CD14-positive monocyte (primary cell): ENCODE results near the gene PIK3IP1. TPM values are rescaled to one million over a fixed set of nuclear protein-coding genes. Genes with fewer than 3 reads are reported as not detected.

ENCODE experiments used
- DNase-seq, 3 donors: peaks; one replicate each; pipeline ENCODE4 v3.0.0-alpha.2; 2011 to 2022
- H2AFZ ChIP-seq: 2 replicates; pipeline ENCODE4 v1.6.0; 2012; ENCODE audit warnings: mild to moderate bottlenecking, low read depth, low read length, inconsistent platforms; ENCODE audit not compliant: insufficient read depth, poor library complexity, severe bottlenecking
- H3K27ac ChIP-seq, 2 donors: 1 replicate in 1 of 2; 2 replicates in 1 of 2; pipeline ENCODE4 v1.5.1; 2012 to 2013; ENCODE audit warnings: low read length in 2 of 2, control low read depth in 1 of 2, inconsistent platforms in 1 of 2, low read depth in 1 of 2, mild to moderate bottlenecking in 1 of 2
- H3K27me3 ChIP-seq, 2 donors: one replicate each; pipeline versions ENCODE4 v1.6.0 to v1.6.1; 2011 to 2013; ENCODE audit warnings: low read length in 2 of 2; ENCODE audit not compliant: control insufficient read depth in 2 of 2, insufficient read depth in 2 of 2
- H3K36me3 ChIP-seq, 2 donors: replicated peaks in 1 of 2; 1 replicate in 1 of 2; 2 replicates in 1 of 2; pipeline versions ENCODE4 v1.5.1 to v1.6.1; 2012 to 2013; ENCODE audit warnings: low read length in 2 of 2, control low read depth in 1 of 2, inconsistent platforms in 1 of 2, mild to moderate bottlenecking in 1 of 2; ENCODE audit not compliant: insufficient read depth in 2 of 2, control insufficient read depth in 1 of 2
- H3K4me1 ChIP-seq, 2 donors: 1 replicate in 1 of 2; 2 replicates in 1 of 2; pipeline versions ENCODE4 v1.5.1 to v1.6.1; 2012 to 2013; ENCODE audit warnings: low read length in 2 of 2, control low read depth in 1 of 2, inconsistent platforms in 1 of 2, mild to moderate bottlenecking in 1 of 2, moderate library complexity in 1 of 2; ENCODE audit not compliant: insufficient read depth in 2 of 2, control insufficient read depth in 1 of 2
- H3K4me2 ChIP-seq: replicated peaks from 2 replicates; pipeline ENCODE3; 2012; ENCODE audit warnings: low read length, moderate library complexity, mild to moderate bottlenecking; ENCODE audit not compliant: poor library complexity, severe bottlenecking; ENCODE audit errors: extremely low read depth
- H3K4me3 ChIP-seq, 3 experiments: fragments of 200-600 bp in 1 of 3; sonication (generic) in 1 of 3; replicated peaks in 1 of 3; 1 replicate in 2 of 3; 2 replicates in 1 of 3; pipeline ENCODE4 v1.5.1; 2011 to 2013; ENCODE audit warnings: low read length in 3 of 3, mild to moderate bottlenecking in 3 of 3, control low read depth in 2 of 3, low read depth in 2 of 3, inconsistent platforms in 1 of 3, moderate library complexity in 1 of 3
- H3K79me2 ChIP-seq: 2 replicates; pipeline ENCODE4 v1.6.0; 2012; ENCODE audit warnings: mild to moderate bottlenecking, control low read depth, inconsistent platforms, low read length, moderate library complexity; ENCODE audit not compliant: insufficient read depth
- H3K9ac ChIP-seq: 2 replicates; pipeline ENCODE4 v1.6.0; 2017; ENCODE audit warnings: low read length, mild to moderate bottlenecking; ENCODE audit not compliant: insufficient read depth, poor library complexity, severe bottlenecking
- H3K9me3 ChIP-seq, 2 donors: replicated peaks in 1 of 2; 1 replicate in 1 of 2; 2 replicates in 1 of 2; pipeline versions ENCODE4 v1.5.1 to v1.6.1; 2012 to 2013; ENCODE audit warnings: low read length in 2 of 2, control low read depth in 1 of 2; ENCODE audit not compliant: control insufficient read depth in 1 of 2, insufficient read depth in 1 of 2
- H4K20me1 ChIP-seq: 2 replicates; pipeline ENCODE4 v1.6.0; 2012; ENCODE audit warnings: mild to moderate bottlenecking, low read length, control low read depth, moderate library complexity; ENCODE audit not compliant: insufficient read depth
- H3K27ac Mint-ChIP-seq, 7 donors: one replicate each; pipeline ENCODE4 v1.8.0; 2020; ENCODE audit warnings: mild to moderate bottlenecking in 7 of 7, mixed read lengths in 7 of 7, moderate library complexity in 6 of 7, inconsistent platforms in 2 of 7
- H3K27me3 Mint-ChIP-seq, 3 donors: one replicate each; pipeline ENCODE4 v1.8.0; 2021 to 2022; ENCODE audit warnings: low read depth in 3 of 3, mild to moderate bottlenecking in 3 of 3, mixed read lengths in 3 of 3, moderate library complexity in 3 of 3, inconsistent platforms in 1 of 3
- H3K36me3 Mint-ChIP-seq, 2 donors: one replicate each; pipeline ENCODE4 v1.8.0; 2020; ENCODE audit warnings: mixed read lengths in 2 of 2, inconsistent platforms in 1 of 2, mild to moderate bottlenecking in 1 of 2
- H3K4me1 Mint-ChIP-seq: one replicate; pipeline ENCODE4 v1.8.0; 2020; ENCODE audit warnings: mild to moderate bottlenecking, mixed read lengths
- H3K4me3 Mint-ChIP-seq, 2 donors: one replicate each; pipeline ENCODE4 v1.8.0; 2020; ENCODE audit warnings: mild to moderate bottlenecking in 2 of 2, mixed read lengths in 2 of 2, moderate library complexity in 1 of 2
- H3K9me3 Mint-ChIP-seq, 7 donors: one replicate each; pipeline ENCODE4 v1.8.0; 2020 to 2022; ENCODE audit warnings: mixed read lengths in 7 of 7, mild to moderate bottlenecking in 6 of 7, moderate library complexity in 6 of 7, inconsistent platforms in 2 of 7
- whole genome bisulfite sequencing: methylation state at CpG from one replicate; pipeline ENCODE4 v1.1.5; 2013; ENCODE audit warnings: missing lambda C conversion rate; ENCODE audit not compliant: insufficient coverage; 5-methylcytosine and 5-hydroxymethylcytosine counted together
- intact Hi-C, 2 donors: fragments of 100-400 bp; cut with micrococcal nuclease; formaldehyde crosslinking; loops; one replicate each; pipeline versions ENCODE4 v1.15.0 to v1.15.1; 2023
- polyA plus RNA-seq, 3 donors: library from polyadenylated mRNA; depleted of rRNA in 1 of 3; unstranded in 2 of 3; stranded (reverse) in 1 of 3; fragments of 300-500 nt in 2 of 3; fragments of >200 nt in 1 of 3; fragmentation: Illumina TruSeq in 2 of 3; gene quantifications; 1 replicate in 2 of 3; 2 replicates in 1 of 3; pipeline ENCODE4 v1.2.3, GENCODE V29; 2012 to 2021
- TF ChIP-seq, protein P1 (sequence below): fragments of 200-600 bp; IDR thresholded peaks from one replicate; pipeline ENCODE4 v1.8.0; 2022; ENCODE audit warnings: antibody characterized with exemption, mild to moderate bottlenecking

PIK3IP1 gene
- polyA plus RNA-seq, 3 donors, result 21.8 to 37.3 (median 21.9) TPM

DNA sequence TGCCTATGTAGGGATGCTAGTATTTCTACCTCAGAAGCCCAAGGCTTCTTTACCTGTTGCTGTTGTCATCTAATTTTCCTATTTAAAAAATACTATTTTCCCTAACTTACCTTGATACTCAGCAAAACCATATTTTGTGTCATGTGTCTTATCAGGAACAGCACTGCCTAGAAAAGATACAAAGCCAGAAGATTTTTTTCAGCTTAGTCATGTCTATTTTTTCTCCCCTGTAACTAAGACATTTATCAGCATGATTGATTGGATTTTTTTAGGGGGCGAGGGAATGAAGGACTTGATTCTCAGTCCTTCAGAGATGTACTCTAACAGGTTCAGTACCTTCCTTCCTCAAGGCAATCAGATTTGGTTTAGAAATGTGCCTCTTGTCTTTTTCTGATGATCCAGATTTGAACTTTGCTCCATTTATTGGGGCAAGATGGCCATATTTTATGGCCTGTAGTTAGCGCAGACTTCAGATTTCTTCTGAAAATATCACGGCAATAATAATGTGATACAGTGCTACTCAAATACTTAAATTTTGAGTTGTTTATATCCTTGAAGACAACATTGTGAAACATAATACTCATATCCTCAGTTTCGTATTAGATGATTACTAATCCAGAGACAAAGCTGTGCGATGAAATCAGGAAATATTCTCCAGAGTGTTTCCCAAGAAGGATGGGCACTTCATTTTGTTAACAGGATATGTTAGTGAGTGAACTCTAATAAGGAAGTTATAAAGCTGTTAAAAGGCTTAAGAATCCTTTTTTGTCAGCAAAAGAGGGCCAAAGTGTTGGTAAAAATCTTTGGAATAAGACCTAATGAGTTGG lies 3.8 kb upstream of the PIK3IP1 start:
- Histone ChIP-seq H3K4me3 (no peak overlapping the region), H3K36me3 (no peaks in the 10 kb centered on the region), H3K4me1 (peaks cover 49 to 57% of the 10 kb centered on the region in 2 donors), H3K9ac (no peak overlapping the region), H4K20me1 (no peaks in the 10 kb centered on the region), H3K9me3 (no peaks in the 10 kb centered on the region), H2AFZ (no peak overlapping the region), H3K4me2 (no peak overlapping the region), H3K27ac (peak overlapping the region in 1 of 2 donors; percentile 59), H3K27me3 (no peaks in the 10 kb centered on the region), H3K79me2 (peaks cover 7% of the 10 kb centered on the region)
- no CpG with 5 or more reads among the region's 5 CpGs for WGBS
- DNase-seq, result peak; percentile 57 to 86 (median 84)
- Mint-ChIP-seq H3K36me3 (no peaks in the 10 kb centered on the region), H3K27me3 (peaks cover 0 to 9% (median 0%) of the 10 kb centered on the region in 3 donors), H3K9me3 (peaks cover 0 to under 1% (median 0%) of the 10 kb centered on the region in 7 donors), H3K27ac (peak overlapping the region; percentile 53 to 87 (median 76)), H3K4me3 (peak overlapping the region in 1 of 2 donors; percentile 11), H3K4me1 (peaks cover 45% of the 10 kb centered on the region)
- TF ChIP-seq, protein P1, sequence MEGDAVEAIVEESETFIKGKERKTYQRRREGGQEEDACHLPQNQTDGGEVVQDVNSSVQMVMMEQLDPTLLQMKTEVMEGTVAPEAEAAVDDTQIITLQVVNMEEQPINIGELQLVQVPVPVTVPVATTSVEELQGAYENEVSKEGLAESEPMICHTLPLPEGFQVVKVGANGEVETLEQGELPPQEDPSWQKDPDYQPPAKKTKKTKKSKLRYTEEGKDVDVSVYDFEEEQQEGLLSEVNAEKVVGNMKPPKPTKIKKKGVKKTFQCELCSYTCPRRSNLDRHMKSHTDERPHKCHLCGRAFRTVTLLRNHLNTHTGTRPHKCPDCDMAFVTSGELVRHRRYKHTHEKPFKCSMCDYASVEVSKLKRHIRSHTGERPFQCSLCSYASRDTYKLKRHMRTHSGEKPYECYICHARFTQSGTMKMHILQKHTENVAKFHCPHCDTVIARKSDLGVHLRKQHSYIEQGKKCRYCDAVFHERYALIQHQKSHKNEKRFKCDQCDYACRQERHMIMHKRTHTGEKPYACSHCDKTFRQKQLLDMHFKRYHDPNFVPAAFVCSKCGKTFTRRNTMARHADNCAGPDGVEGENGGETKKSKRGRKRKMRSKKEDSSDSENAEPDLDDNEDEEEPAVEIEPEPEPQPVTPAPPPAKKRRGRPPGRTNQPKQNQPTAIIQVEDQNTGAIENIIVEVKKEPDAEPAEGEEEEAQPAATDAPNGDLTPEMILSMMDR, result no peak
- intact Hi-C loops, result no loop called here

DNA sequence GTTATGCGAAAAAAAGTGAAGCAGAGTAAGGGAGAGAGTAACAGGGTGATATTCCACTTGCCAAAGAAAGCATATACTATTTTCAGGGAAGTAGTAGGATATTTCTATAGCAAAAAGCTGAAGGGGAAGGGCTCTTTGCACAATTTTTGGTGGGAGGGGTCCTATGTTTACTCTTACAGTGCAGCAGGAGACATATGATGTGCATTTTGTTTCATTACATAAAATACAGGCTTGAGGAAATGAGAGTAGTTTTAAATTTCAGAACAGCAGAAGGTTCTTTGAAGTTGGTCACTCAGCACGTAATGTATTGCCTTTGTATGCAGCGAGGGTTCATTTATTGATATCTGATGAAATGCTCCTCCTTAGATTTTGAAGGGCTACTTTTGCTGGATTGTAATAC lies 3.1 kb upstream of the PIK3IP1 start:
- H3K9ac ChIP-seq, result no peak overlapping the region

More for the DNA sequence above, 3.1 kb upstream of the PIK3IP1 start:
- Mint-ChIP-seq H3K36me3 (no peaks in the 10 kb centered on the region), H3K27ac (peak overlapping the region in 5 of 7 donors; percentile 30 to 50 (median 46)), H3K4me1 (peaks cover 47% of the 10 kb centered on the region), H3K9me3 (peaks cover 0 to 1% (median 0%) of the 10 kb centered on the region in 7 donors), H3K27me3 (peaks cover 0 to 8% (median 0%) of the 10 kb centered on the region in 3 donors), H3K4me3 (no peak overlapping the region)
- TF ChIP-seq, protein P1, result no peak
- H2AFZ ChIP-seq, result no peak overlapping the region
- peak overlapping the region in 1 of 2 donors; percentile 59 for H3K27ac ChIP-seq
- no peaks in the 10 kb centered on the region for H3K36me3 ChIP-seq
- H3K9me3 ChIP-seq, result no peaks in the 10 kb centered on the region
- no peak for DNase-seq
- H3K4me2 ChIP-seq, result no peak overlapping the region
- H3K79me2 ChIP-seq, result peaks cover 9% of the 10 kb centered on the region
- intact Hi-C loops, result no loop called here
- H3K4me3 ChIP-seq, result no peak overlapping the region
- 80% methylated on average over 1 of the region's 3 CpGs for WGBS
- H3K27me3 ChIP-seq, result no peaks in the 10 kb centered on the region
- peaks cover 50 to 64% of the 10 kb centered on the region in 2 donors for H3K4me1 ChIP-seq
- no peaks in the 10 kb centered on the region for H4K20me1 ChIP-seq
